CD8-positive, alpha-beta memory T cell (primary cell): ENCODE measurements around the gene TAF3. TPM values are rescaled to one million over a fixed set of nuclear protein-coding genes. Genes with fewer than 3 reads are reported as not detected.

Experiments used
- polyA plus RNA-seq: library from polyadenylated mRNA; unstranded; fragments of 300-500 nt; fragmentation: Illumina TruSeq; gene quantifications from one replicate; pipeline ENCODE4 v1.2.3, GENCODE V29; 2021
- total RNA-seq, 2 experiments: library from RNA; stranded (reverse); gene quantifications; one replicate each; pipeline ENCODE4 v1.2.3, GENCODE V29; 2021

The TAF3 gene
- total and polyA plus RNA-seq, 3 experiments from 2014 or later = 16.9 to 22.6 (median 22.5) TPM

Other genes with a start within 250 kb of the TAF3 start
- gene ITIH5, start 151.5 kb upstream of the TAF3 start, total RNA-seq = not detected
- not detected for gene ITIH5, start 151.5 kb upstream of the TAF3 start, polyA plus RNA-seq
- gene ITIH2, start 115.2 kb upstream of the TAF3 start, total RNA-seq = not detected
- gene ITIH2, start 115.2 kb upstream of the TAF3 start, polyA plus RNA-seq = not detected
- 10 to 100 TPM; 15.4 to 17.7 TPM for gene KIN, start 30.5 kb upstream of the TAF3 start, total RNA-seq
- gene KIN, start 30.5 kb upstream of the TAF3 start, polyA plus RNA-seq = 4.8 TPM
- gene ATP5F1C, start 30.3 kb upstream of the TAF3 start, total RNA-seq = 100 to 1,000 TPM; 272 to 309 TPM
- 370 TPM for gene ATP5F1C, start 30.3 kb upstream of the TAF3 start, polyA plus RNA-seq
- 10 to 100 TPM; 48.9 to 53.3 TPM for gene GATA3, start 236.2 kb downstream of the TAF3 start, total RNA-seq
- 58.6 TPM for gene GATA3, start 236.2 kb downstream of the TAF3 start, polyA plus RNA-seq